ENCODE data around the gene TMEM88. TPM values are rescaled to one million over a fixed set of nuclear protein-coding genes. Genes with fewer than 3 reads are reported as not detected.

The TMEM88 gene
- total RNA-seq, 1 donor from 2014 or later = 33.7 TPM

GRCh38 chr17:7843536-7844291 is 11.2 kb upstream of the TMEM88 start:
- H3K4me1 Mint-ChIP-seq (ENCODE audit: low read depth, unreplicated experiment) = peaks cover 35% of the 10 kb centered on the region
- DNase-seq (ENCODE audit: low read depth) = peak; percentile 84
- no peak for FAIRE-seq

DNA sequence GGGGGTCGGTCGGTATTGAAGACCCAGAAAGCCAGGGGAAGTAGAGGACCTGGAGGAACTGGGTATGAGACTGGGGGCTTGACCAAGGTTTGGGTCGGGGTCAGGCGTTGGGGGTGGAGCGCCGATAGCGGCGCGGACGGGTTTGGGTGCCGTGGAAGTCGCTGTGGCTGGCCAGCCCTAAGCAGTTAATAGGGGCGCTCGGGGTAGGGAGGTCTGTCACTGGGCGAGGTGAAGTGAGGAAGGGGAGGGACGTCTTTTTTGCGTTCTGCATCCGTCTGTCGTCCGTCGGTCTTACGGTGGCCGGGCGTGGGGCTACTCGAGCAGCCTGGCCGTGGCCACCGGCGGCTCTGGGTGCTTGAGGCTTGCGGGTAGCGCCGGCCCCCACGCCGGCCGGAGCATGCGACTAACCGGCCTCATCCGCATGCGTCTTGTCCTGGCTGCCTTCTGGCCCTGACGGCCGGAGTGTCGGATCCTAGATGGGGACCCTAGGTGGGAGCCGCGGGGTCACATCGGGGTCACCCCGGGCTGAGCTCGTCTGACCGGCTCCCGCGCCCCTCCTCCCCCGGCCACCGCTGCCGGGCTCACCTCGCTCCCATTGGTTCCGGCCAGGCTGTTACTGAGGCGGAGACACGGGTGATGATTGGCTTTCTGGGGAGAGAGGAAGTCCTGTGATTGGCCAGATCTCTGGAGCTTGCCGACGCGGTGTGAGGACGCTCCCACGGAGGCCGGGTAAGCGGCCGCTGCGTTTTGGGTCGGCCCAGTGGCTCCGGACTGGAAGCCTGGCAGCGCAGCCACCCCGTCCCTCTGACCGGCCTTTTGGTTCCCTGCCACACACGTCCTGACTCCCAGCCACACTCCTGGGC is 10.3 kb upstream of the TMEM88 start:
- peak overlapping the region; percentile 37 for H2AFZ ChIP-seq (ENCODE audit: low read depth, low read length)
- H3K4me3 ChIP-seq (ENCODE audit: insufficient read depth, low read depth, low read length) = peak overlapping the region; percentile 85
- TF ChIP-seq CTCF (IDR thresholded peaks at IDR 0.05; ENCODE audit: insufficient read depth, low read depth, low read length) (no peak), EZH2 (IDR thresholded peaks at IDR 0.05; ENCODE audit: insufficient read depth, low read length) (no peak)
- FAIRE-seq (no peak), DNase-seq (ENCODE audit: low read depth) (peak; percentile 91)
- H3K4me2 ChIP-seq (ENCODE audit: low read length) = peak overlapping the region; percentile 99
- H3K27ac Mint-ChIP-seq (ENCODE audit: unreplicated experiment) = peak overlapping the region; percentile 100
- no peaks in the 10 kb centered on the region for H3K9me3 ChIP-seq (ENCODE audit: insufficient read depth, low read depth, low read length)
- H3K4me1 ChIP-seq (ENCODE audit: insufficient read depth, low read length) = peaks cover 31% of the 10 kb centered on the region
- H3K27me3 ChIP-seq (ENCODE audit: insufficient read depth, low read length) = no peaks in the 10 kb centered on the region
- H3K4me3 Mint-ChIP-seq (ENCODE audit: unreplicated experiment) = peak overlapping the region; percentile 95
- peaks cover 2% of the 10 kb centered on the region for H3K36me3 Mint-ChIP-seq (ENCODE audit: low read depth, unreplicated experiment)
- peaks cover 27% of the 10 kb centered on the region for H3K4me1 Mint-ChIP-seq (ENCODE audit: low read depth, unreplicated experiment)
- H3K9me3 Mint-ChIP-seq (ENCODE audit: unreplicated experiment) = no peaks in the 10 kb centered on the region
- peak overlapping the region; percentile 100 for H3K27ac ChIP-seq (ENCODE audit: low read depth, low read length)
- no peaks in the 10 kb centered on the region for H3K27me3 Mint-ChIP-seq (ENCODE audit: low read depth, unreplicated experiment)
- H3K36me3 ChIP-seq (ENCODE audit: insufficient read depth, low read length) = peaks cover under 1% of the 10 kb centered on the region
- peak overlapping the region; percentile 100 for H3K9ac ChIP-seq (ENCODE audit: low read length)
- peaks cover 41% of the 10 kb centered on the region for H4K20me1 ChIP-seq (ENCODE audit: insufficient read depth, low read length)
- peaks cover 43% of the 10 kb centered on the region for H3K79me2 ChIP-seq (ENCODE audit: insufficient read depth, low read length)

More at GRCh38 chr17:7843536-7844291, 11.2 kb upstream of the TMEM88 start:
- H3K4me3 ChIP-seq (ENCODE audit: insufficient read depth, low read depth, low read length) = peak overlapping the region; percentile 85
- H3K36me3 ChIP-seq (ENCODE audit: insufficient read depth, low read length) = no peaks in the 10 kb centered on the region
- H3K9me3 ChIP-seq (ENCODE audit: insufficient read depth, low read depth, low read length) = no peaks in the 10 kb centered on the region
- H4K20me1 ChIP-seq (ENCODE audit: insufficient read depth, low read length) = peaks cover 43% of the 10 kb centered on the region
- H2AFZ ChIP-seq (ENCODE audit: low read depth, low read length) = peak overlapping the region; percentile 37
- H3K27ac ChIP-seq (ENCODE audit: low read depth, low read length) = peak overlapping the region; percentile 100
- no peak for TF ChIP-seq EZH2 (IDR thresholded peaks at IDR 0.05; ENCODE audit: insufficient read depth, low read length)
- no peak for TF ChIP-seq CTCF (IDR thresholded peaks at IDR 0.05; ENCODE audit: insufficient read depth, low read depth, low read length)
- Mint-ChIP-seq H3K36me3 (ENCODE audit: low read depth, unreplicated experiment) (peaks cover 2% of the 10 kb centered on the region), H3K27me3 (ENCODE audit: low read depth, unreplicated experiment) (no peaks in the 10 kb centered on the region), H3K27ac (ENCODE audit: unreplicated experiment) (peak overlapping the region; percentile 100), H3K4me3 (ENCODE audit: unreplicated experiment) (peak overlapping the region; percentile 95), H3K9me3 (ENCODE audit: unreplicated experiment) (no peaks in the 10 kb centered on the region)
- H3K4me2 ChIP-seq (ENCODE audit: low read length) = peak overlapping the region; percentile 99
- H3K27me3 ChIP-seq (ENCODE audit: insufficient read depth, low read length) = no peaks in the 10 kb centered on the region
- peaks cover 51% of the 10 kb centered on the region for H3K79me2 ChIP-seq (ENCODE audit: insufficient read depth, low read length)
- peak overlapping the region; percentile 100 for H3K9ac ChIP-seq (ENCODE audit: low read length)
- peaks cover 39% of the 10 kb centered on the region for H3K4me1 ChIP-seq (ENCODE audit: insufficient read depth, low read length)
